OCI-LY7 (cell line): ENCODE data around the gene ABHD12. TPM values are rescaled to one million over a fixed set of nuclear protein-coding genes. Genes with fewer than 3 reads are reported as not detected.

Source experiments
- BruUV-seq: library from RNA; stranded (reverse); fragments of 400-500 nt; replicated peaks from 2 replicates; lab custom pipeline; 2021; lab: Mats Ljungman, UMichigan
- CTCF ChIA-PET: fragments of 300-600 bp; sonication (Branson Sonifier 250); formaldehyde crosslinking; loops from one replicate; lab custom pipeline; 2022; ENCODE audit warnings: antibody characterized with exemption; ENCODE audit not compliant: unreplicated experiment; lab: Charles Lee
- POLR2A ChIA-PET: fragments of 300-600 bp; sonication (Branson Sonifier 250); formaldehyde crosslinking; loops from one replicate; lab custom pipeline; 2022; ENCODE audit warnings: antibody characterized with exemption; lab: Charles Lee
- DNase-seq: peaks from one replicate; pipeline ENCODE4 v3.0.0-alpha.2; 2015; ENCODE audit warnings: low spot score
- H2AFZ ChIP-seq: fragments of 200-600 bp; sonication (generic), shearing (Covaris generic); 2 replicates; pipeline ENCODE4 v1.6.1; 2014; ENCODE audit warnings: mild to moderate bottlenecking, antibody characterized with exemption, low read length, moderate library complexity
- H3K27ac ChIP-seq: fragments of 200-600 bp; sonication (generic); 2 replicates; pipeline ENCODE4 v1.5.1; 2014; ENCODE audit warnings: mixed run types, low read depth, mild to moderate bottlenecking, moderate library complexity, low read length, inconsistent platforms; ENCODE audit not compliant: poor library complexity, severe bottlenecking
- H3K36me3 ChIP-seq: fragments of 200-600 bp; sonication (generic); 2 replicates; pipeline ENCODE4 v1.6.1; 2014; ENCODE audit warnings: mild to moderate bottlenecking, antibody characterized with exemption, low read length, moderate library complexity, mixed read lengths; ENCODE audit not compliant: insufficient read depth
- H3K4me1 ChIP-seq: fragments of 200-600 bp; sonication (generic); 2 replicates; pipeline ENCODE4 v1.5.1; 2014; ENCODE audit warnings: mild to moderate bottlenecking, low read length; ENCODE audit not compliant: insufficient read depth, poor library complexity, severe bottlenecking
- H3K4me2 ChIP-seq: fragments of 200-600 bp; sonication (generic); 2 replicates; pipeline ENCODE4 v1.6.1; 2014; ENCODE audit warnings: mild to moderate bottlenecking, low read length
- H3K4me3 ChIP-seq: fragments of 200-600 bp; sonication (generic); 2 replicates; pipeline ENCODE4 v1.5.1; 2014; ENCODE audit warnings: mild to moderate bottlenecking, low read depth, low read length; ENCODE audit not compliant: poor library complexity, severe bottlenecking
- H3K79me2 ChIP-seq: fragments of 200-600 bp; sonication (generic); 2 replicates; pipeline ENCODE4 v1.6.1; 2016; ENCODE audit warnings: low read depth, mild to moderate bottlenecking, low read length, moderate library complexity, mixed read lengths; ENCODE audit not compliant: insufficient read depth
- H3K9me2 ChIP-seq: fragments of 200-600 bp; sonication (generic); 2 replicates; pipeline ENCODE4 v1.6.1; 2016; ENCODE audit warnings: mild to moderate bottlenecking, low read length, mixed read lengths; ENCODE audit not compliant: insufficient read depth
- H3K9me3 ChIP-seq: fragments of 200-600 bp; sonication (generic); 2 replicates; pipeline ENCODE4 v1.6.1; 2014; ENCODE audit warnings: mild to moderate bottlenecking, mixed run types, low read length, mixed read lengths
- H4K20me1 ChIP-seq: fragments of 200-600 bp; sonication (generic); 2 replicates; pipeline ENCODE4 v1.6.1; 2014; ENCODE audit warnings: mild to moderate bottlenecking, antibody characterized with exemption, low read length, moderate library complexity, mixed read lengths; ENCODE audit not compliant: insufficient read depth
- EZH2phosphoT487 ChIP-seq: fragments of 200-600 bp; sonication (generic); IDR thresholded peaks from 2 replicates; pipeline ENCODE4 v1.6.1; 2018; ENCODE audit warnings: low read depth, borderline replicate concordance, mild to moderate bottlenecking, mixed run types, antibody characterized with exemption, low read length, moderate library complexity, mixed read lengths
- intact Hi-C: fragments of 100-400 bp; cut with micrococcal nuclease; formaldehyde crosslinking; loops from one replicate; pipeline ENCODE4 v1.10.0; 2022; ENCODE audit not compliant: unreplicated experiment
- total RNA-seq, 2 experiments: library from RNA; depleted of rRNA in 1 of 2; stranded (reverse); fragments of >200 nt in 1 of 2; shearing (Covaris generic) in 1 of 2; gene quantifications; 2 replicates each; pipeline ENCODE4 v1.2.3, GENCODE V29; 2014 to 2022
- TF ChIP-seq, protein P1 (sequence below): fragments of 200-600 bp; sonication (generic); conservative IDR thresholded peaks from 2 replicates; pipeline ENCODE4 v1.5.1; 2014; ENCODE audit warnings: mild to moderate bottlenecking, antibody characterized with exemption, low read length, moderate library complexity, mixed read lengths

The ABHD12 gene
- total RNA-seq, 2 experiments from 2014 or later, result 10.6 to 12.9 TPM

DNA sequence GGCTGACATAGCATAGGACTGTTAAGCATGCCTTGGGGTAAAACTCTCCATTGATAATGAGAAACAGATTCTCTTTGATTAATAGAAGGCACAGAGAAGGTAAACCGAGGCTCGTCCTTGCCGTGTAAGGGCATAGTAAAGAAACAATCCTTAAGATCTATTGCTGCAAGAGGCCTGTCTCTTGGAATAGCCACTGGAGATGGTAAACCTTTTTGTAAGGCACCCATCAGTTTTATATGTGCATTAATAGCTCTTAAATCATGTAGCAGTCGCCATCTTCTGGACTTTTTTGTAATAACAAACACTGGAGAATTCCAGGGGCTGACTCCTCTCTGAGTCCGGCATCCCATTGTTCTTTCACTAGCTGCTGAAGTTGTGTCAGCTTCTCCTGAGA is 8.4 kb upstream of the ABHD12 start:
- Histone ChIP-seq H3K4me1 (peaks cover 17% of the 10 kb centered on the region), H2AFZ (no peak overlapping the region), H3K9me2 (no peaks in the 10 kb centered on the region), H3K27ac (no peak overlapping the region), H3K4me2 (no peak overlapping the region), H3K36me3 (no peaks in the 10 kb centered on the region), H3K9me3 (peaks cover 5% of the 10 kb centered on the region; the same call in 1 of the 2 replicates), H3K79me2 (no peaks in the 10 kb centered on the region), H3K4me3 (no peak overlapping the region), H4K20me1 (no peaks in the 10 kb centered on the region)
- DNase-seq, result peak; percentile 66
- BruUV-seq, result no TSS peak
- no peak for TF ChIP-seq EZH2phosphoT487
- TF ChIP-seq, protein P1, sequence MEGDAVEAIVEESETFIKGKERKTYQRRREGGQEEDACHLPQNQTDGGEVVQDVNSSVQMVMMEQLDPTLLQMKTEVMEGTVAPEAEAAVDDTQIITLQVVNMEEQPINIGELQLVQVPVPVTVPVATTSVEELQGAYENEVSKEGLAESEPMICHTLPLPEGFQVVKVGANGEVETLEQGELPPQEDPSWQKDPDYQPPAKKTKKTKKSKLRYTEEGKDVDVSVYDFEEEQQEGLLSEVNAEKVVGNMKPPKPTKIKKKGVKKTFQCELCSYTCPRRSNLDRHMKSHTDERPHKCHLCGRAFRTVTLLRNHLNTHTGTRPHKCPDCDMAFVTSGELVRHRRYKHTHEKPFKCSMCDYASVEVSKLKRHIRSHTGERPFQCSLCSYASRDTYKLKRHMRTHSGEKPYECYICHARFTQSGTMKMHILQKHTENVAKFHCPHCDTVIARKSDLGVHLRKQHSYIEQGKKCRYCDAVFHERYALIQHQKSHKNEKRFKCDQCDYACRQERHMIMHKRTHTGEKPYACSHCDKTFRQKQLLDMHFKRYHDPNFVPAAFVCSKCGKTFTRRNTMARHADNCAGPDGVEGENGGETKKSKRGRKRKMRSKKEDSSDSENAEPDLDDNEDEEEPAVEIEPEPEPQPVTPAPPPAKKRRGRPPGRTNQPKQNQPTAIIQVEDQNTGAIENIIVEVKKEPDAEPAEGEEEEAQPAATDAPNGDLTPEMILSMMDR, result peak; percentile 78
- ChIA-PET CTCF (no interaction called here), POLR2A (interaction anchor here (0.9 to 1.1 kb wide), 2 partner anchors 8 to 44 kb away, joined by 3 to 4 read pairs; partner anchors contain the start of gene GINS1)
- intact Hi-C loops, result loop anchor here (1.0 to 2.0 kb wide), 2 partner anchors 105 to 404 kb away; no protein-coding TSS in a partner anchor

DNA sequence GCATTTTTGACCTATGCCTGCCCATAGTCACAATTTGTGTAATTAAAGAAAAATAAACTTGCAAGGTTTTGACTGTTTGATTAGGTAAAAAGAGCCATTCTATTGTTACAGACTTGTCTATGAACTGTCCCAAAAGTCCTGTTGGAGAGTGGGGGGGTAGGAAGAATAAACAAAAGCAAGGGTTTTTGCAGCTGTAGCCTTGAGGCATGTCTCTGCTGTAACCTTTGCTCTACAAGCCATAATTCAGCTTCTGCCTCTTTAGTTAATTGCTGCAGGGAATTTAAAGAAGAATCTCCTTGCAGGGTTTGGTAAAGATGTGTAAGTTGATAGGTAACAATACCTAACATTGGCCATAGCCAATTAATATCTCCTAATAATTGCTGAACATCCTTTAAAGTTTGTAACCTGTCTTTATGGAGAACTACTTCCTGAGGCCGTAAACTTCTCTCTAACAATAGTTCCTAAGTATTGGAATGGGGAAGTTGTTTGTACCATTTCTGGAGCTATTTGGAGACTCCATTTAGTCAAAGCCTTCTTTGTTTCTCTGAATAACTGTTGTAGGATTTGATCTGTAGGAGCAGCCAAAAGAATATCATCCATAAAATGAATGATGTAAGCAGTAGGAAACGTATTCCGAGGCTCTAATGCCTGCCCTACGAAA is 7.9 kb upstream of the ABHD12 start:
- CTCF ChIA-PET, result no interaction called here
- H3K4me2 ChIP-seq, result no peak overlapping the region
- intact Hi-C loops, result loop anchor here (1.0 to 2.0 kb wide), 2 partner anchors 104 to 404 kb away; no protein-coding TSS in a partner anchor

More for the DNA sequence above, 7.9 kb upstream of the ABHD12 start:
- Histone ChIP-seq H3K36me3 (no peaks in the 10 kb centered on the region), H3K27ac (no peak overlapping the region), H3K79me2 (no peaks in the 10 kb centered on the region), H4K20me1 (no peaks in the 10 kb centered on the region), H3K4me1 (peaks cover 18% of the 10 kb centered on the region), H2AFZ (no peak overlapping the region), H3K9me2 (no peaks in the 10 kb centered on the region), H3K9me3 (peaks cover 5% of the 10 kb centered on the region; the same call in 1 of the 2 replicates), H3K4me3 (no peak overlapping the region)
- POLR2A ChIA-PET, result interaction anchor here (0.7 to 0.9 kb wide), 3 partner anchors 9 to 1867 kb away, joined by 3 to 4 read pairs (median 3); partner anchors contain the start of gene GINS1
- no peak for DNase-seq
- TF ChIP-seq, protein P1, result no peak
- no peak for TF ChIP-seq EZH2phosphoT487
- BruUV-seq, result no TSS peak
